Measurements from ENCODE around the gene TACO1. TPM values are rescaled to one million over a fixed set of nuclear protein-coding genes. Genes with fewer than 3 reads are reported as not detected.

TACO1 gene
- total and polyA plus RNA-seq, 2 of the 4 experiments (the other 2 are of a cell fraction), result 6.5 to 28.8 TPM

GRCh38 chr17:63631626-63632025, 30.9 kb downstream of the TACO1 start:
- H2AK9ac ChIP-seq (replicated peaks; ENCODE audit: low read depth, low read length, poor library complexity), result no peak overlapping the region
- CTCF ChIA-PET, result no interaction called here
- BruUV-seq (replicated peaks), result no TSS peak

More at GRCh38 chr17:63631626-63632025, 30.9 kb downstream of the TACO1 start:
- no peak overlapping the region for H3K14ac ChIP-seq (replicated peaks; ENCODE audit: low read depth, low read length)
- no peak for ATAC-seq (ENCODE audit: low read depth)
- TF ChIP-seq ELK1 (IDR thresholded peaks at IDR 0.05; ENCODE audit: borderline replicate concordance, low read depth, low read length) (no peak), MAZ (IDR thresholded peaks at IDR 0.05; ENCODE audit: borderline replicate concordance, low read depth, low read length) (no peak), CEBPB (IDR thresholded peaks at IDR 0.05; ENCODE audit: low read depth, low read length) (no peak), CTCF (conservative IDR thresholded peaks at IDR 0.05; ENCODE audit: low read depth, low read length) (no peak), CHD1 (IDR thresholded peaks at IDR 0.05; ENCODE audit: low read depth, low read length) (no peak), RAD21 (IDR thresholded peaks at IDR 0.05; ENCODE audit: low read length) (no peak), RCOR1 (IDR thresholded peaks at IDR 0.05; ENCODE audit: insufficient replicate concordance, low read length) (no peak), MXI1 (IDR thresholded peaks at IDR 0.05; ENCODE audit: borderline replicate concordance, low read depth, low read length) (no peak), RFX5 (IDR thresholded peaks at IDR 0.05; ENCODE audit: low read depth, low read length) (no peak)
- H2AK5ac ChIP-seq (ENCODE audit: low read depth, low read length), result no peak overlapping the region
- H2BK120ac ChIP-seq (ENCODE audit: low read depth, low read length), result no peak overlapping the region
- in situ Hi-C loops (cut with MboI; ENCODE audit: low sequenced_read_pairs), result no loop called here
- H3K9me1 ChIP-seq (ENCODE audit: insufficient read depth, low read length), result 0 out of 2 replicates have a peak, but pooled peaks cover 7% of the 10 kb centered on the region
- H4K20me1 ChIP-seq (ENCODE audit: insufficient read depth, low read length), result peaks cover 7% of the 10 kb centered on the region; the same call in 1 of the 2 replicates
- no peak overlapping the region for H2BK20ac ChIP-seq (ENCODE audit: low read depth, low read length)
- no peak overlapping the region for H2AFZ ChIP-seq (replicated peaks; ENCODE audit: low read length, poor library complexity)
- no peak overlapping the region for H3K18ac ChIP-seq (ENCODE audit: low read depth, low read length)
- DNase-seq, result no peak
- no peak overlapping the region for H3K4me2 ChIP-seq (ENCODE audit: low read depth, low read length)
- H3K4ac ChIP-seq (ENCODE audit: low read depth, low read length), result no peak overlapping the region
- H3K4me1 ChIP-seq (ENCODE audit: control insufficient read depth, insufficient read depth, low read length), result peaks cover 6% of the 10 kb centered on the region
- H3K36me3 ChIP-seq (ENCODE audit: control insufficient read depth, insufficient read depth, low read length), result peaks cover 10% of the 10 kb centered on the region
- peaks cover 26 to 58% of the 10 kb centered on the region in 2 experiments; a peak in 3 of 4 replicates for H3K79me1 ChIP-seq (ENCODE audit: low read depth in 1 of 2, low read length in 2 of 2)
- H2BK15ac ChIP-seq (ENCODE audit: low read depth, low read length), result no peak overlapping the region
- H2BK5ac ChIP-seq (ENCODE audit: low read depth, low read length, poor library complexity, severe bottlenecking), result no peak overlapping the region
- POLR2A ChIA-PET (ENCODE audit: unreplicated experiment), result no interaction called here
- no peak overlapping the region for H3K56ac ChIP-seq (ENCODE audit: extremely low read depth, insufficient read depth, low read length)
- H4K8ac ChIP-seq (ENCODE audit: low read depth in 2 of 2, low read length in 2 of 2), result no peak overlapping the region
- no peaks in the 10 kb centered on the region for H3K9me3 ChIP-seq (ENCODE audit: control insufficient read depth, insufficient read depth, low read length)
- H3K4me3 ChIP-seq (ENCODE audit: insufficient read depth, low read depth, low read length), result no peak overlapping the region
- intact Hi-C loops (cut with micrococcal nuclease), result no loop called here
- H3K27ac ChIP-seq (ENCODE audit: insufficient read depth, low read length), result no peak overlapping the region
- no peak overlapping the region for H3K9ac ChIP-seq (ENCODE audit: low read depth, low read length)
- no CpG with 5 or more reads among the region's 1 CpG for WGBS, 2 experiments (ENCODE audit: extremely low coverage in 2 of 2, insufficient read length in 1 of 2)
- no peak overlapping the region for H4K5ac ChIP-seq (ENCODE audit: low read depth, low read length)
- dilution Hi-C loops (cut with HindIII; ENCODE audit: low sequenced_read_pairs, unreplicated experiment), result no loop called here
- no peak overlapping the region for H3K23ac ChIP-seq (ENCODE audit: low read depth, low read length)
- no peak overlapping the region for H4K91ac ChIP-seq (ENCODE audit: insufficient read depth, low read depth, low read length)
- H3K27me3 ChIP-seq (ENCODE audit: control insufficient read depth, insufficient read depth, low read length), result no peaks in the 10 kb centered on the region
